Activated CD8-positive, alpha-beta memory T cell treated with anti-CD3 and anti-CD28 coated beads for 36 hours (primary cell): ENCODE results near the gene IGF2BP1. TPM values are rescaled to one million over a fixed set of nuclear protein-coding genes. Genes with fewer than 3 reads are reported as not detected.
"Not testable (repeated sequence)": the region's sequence is repeated elsewhere in the genome, so short reads cannot be mapped to it uniquely, and the experiment has no call there.

Source experiments
- CTCF ChIA-PET: fragments of 350-600 bp; sonication (Branson Sonifier 250); formaldehyde crosslinking; loops from one replicate; lab custom pipeline; 2021; ENCODE audit warnings: antibody characterized with exemption; lab: Charles Lee
- POLR2A ChIA-PET: fragments of 350-600 bp; sonication (Branson Sonifier 250); formaldehyde crosslinking; loops from one replicate; lab custom pipeline; 2021; ENCODE audit warnings: antibody characterized with exemption; lab: Charles Lee
- total RNA-seq, 2 experiments: library from RNA; stranded (reverse); gene quantifications; one replicate each; pipeline ENCODE4 v1.2.3, GENCODE V29; 2021

Gene IGF2BP1
- total RNA-seq, 2 experiments from 2014 or later, result 0.40 to 0.59 TPM

DNA sequence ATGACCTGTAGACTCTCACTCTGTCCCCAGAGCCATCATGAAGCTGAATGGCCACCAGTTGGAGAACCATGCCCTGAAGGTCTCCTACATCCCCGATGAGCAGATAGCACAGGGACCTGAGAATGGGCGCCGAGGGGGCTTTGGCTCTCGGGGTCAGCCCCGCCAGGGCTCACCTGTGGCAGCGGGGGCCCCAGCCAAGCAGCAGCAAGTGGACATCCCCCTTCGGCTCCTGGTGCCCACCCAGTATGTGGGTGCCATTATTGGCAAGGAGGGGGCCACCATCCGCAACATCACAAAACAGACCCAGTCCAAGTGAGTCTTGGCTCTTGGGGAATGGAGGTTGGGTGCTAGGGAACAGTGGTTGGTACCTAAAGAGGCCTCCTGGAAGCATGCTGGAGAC, 41.0 kb downstream of the IGF2BP1 start:
- POLR2A ChIA-PET, result no interaction called here

DNA sequence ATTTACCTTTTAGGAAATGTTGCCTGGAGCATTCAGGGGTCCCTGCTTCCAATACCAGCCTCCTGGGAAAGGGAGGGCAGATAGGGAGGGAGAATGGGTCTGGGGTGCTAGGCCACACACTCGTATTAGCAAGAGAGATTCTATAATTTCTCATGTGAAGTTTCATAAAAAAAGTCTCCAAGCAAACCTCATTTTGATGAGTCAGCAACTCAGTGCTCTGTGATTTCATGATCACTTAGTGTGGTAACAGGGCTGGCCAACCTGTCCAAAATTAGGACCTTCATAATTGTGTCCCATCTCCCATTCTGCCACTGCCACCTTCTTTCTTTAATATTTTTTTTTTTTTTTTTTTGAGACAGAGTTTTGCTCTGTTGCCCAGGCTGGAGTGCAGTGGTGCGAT, 41.4 kb downstream of the IGF2BP1 start:
- ChIA-PET CTCF (no interaction called here), POLR2A (no interaction called here)

More for the DNA sequence above, 41.0 kb downstream of the IGF2BP1 start:
- CTCF ChIA-PET, result no interaction called here

DNA sequence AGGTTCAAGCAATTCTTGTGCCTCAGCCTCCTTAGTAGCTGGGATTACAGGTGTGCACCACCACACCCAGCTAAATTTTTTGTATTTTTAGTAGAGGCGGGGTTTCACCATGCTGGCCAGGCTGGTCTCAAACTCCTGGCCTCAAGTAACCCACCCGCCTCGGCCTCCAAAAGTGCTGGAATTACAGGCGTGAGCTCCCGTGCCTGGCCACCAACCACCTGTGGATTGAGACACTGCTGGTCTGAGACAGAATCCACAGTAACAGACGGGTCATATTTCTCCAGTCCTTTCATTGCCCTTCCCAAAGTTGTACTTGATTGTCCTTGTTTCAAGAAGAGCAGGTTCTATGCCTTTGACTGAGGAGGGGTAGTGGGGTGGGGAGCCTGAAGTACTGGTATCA, 42.3 kb downstream of the IGF2BP1 start:
- CTCF ChIA-PET, result interaction anchor here (0.6 kb wide), 1 partner anchor 150 kb away, joined by 3 read pairs; no protein-coding TSS in a partner anchor
- POLR2A ChIA-PET, result not testable (repeated sequence)

DNA sequence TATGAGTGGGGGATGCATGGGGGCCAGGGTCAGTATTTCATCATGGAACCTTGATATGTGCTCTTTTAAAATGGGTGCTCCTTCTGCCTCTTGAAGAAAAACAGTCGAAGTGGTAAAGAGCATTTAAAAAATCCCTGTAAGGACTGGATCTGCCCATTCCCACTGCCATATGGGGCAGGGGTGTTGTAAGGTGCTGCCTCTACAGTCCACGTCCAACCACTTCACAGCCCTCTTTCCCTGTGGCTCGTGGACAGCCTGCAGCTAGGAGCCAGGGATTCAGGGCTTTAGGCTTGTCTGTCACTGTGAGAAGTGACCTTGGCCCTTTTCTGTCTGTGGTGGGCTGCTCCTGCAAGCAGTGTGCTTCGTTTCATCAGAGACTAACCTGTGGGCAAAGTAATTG, 44.3 kb downstream of the IGF2BP1 start:
- ChIA-PET CTCF (no interaction called here), POLR2A (no interaction called here)

DNA sequence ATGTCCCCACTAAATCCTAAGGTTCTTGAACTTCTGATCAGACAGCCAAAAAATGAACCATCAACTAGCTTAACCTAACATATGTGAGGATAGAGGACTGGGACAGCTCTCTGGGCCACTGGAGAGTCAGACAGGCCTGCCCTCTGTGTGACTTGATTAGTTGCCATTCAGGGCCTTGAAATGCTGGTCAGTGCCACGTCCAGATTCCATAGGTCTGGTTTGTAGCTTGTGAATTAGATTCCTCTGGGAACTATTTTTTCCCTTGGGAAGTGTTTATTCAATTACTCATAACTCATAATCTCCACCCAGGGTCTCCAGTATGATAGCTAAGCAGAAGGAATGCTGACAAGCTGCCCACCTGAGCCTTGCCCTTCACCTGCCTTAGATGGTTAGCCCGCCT, 48.2 kb downstream of the IGF2BP1 start:
- CTCF ChIA-PET, result interaction anchor here (0.7 kb wide), 1 partner anchor 9 kb away, joined by 4 read pairs; no protein-coding TSS in a partner anchor
- POLR2A ChIA-PET, result no interaction called here

DNA sequence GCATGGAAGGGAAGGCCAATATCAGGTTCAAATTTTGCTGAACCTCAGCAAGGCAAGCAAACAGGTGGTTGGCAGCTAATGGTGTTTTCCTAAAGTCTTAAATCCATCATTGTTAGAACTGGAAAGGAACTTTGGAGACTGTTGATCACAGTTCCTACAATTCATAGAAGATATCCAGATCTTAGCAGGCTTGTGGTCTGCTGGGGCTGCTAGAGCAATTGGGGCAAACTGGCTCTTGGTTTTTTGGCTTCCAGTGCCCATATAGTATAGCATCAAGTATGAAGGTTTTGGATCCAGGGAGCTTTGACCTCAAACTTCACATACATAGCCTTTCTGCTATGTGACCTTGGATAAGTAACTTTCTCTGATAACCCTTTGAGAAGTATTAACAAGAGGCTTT, 49.7 kb downstream of the IGF2BP1 start:
- ChIA-PET POLR2A (no interaction called here), CTCF (interaction anchor here (0.7 kb wide), 1 partner anchor 34 kb away, joined by 3 read pairs; no protein-coding TSS in a partner anchor)

DNA sequence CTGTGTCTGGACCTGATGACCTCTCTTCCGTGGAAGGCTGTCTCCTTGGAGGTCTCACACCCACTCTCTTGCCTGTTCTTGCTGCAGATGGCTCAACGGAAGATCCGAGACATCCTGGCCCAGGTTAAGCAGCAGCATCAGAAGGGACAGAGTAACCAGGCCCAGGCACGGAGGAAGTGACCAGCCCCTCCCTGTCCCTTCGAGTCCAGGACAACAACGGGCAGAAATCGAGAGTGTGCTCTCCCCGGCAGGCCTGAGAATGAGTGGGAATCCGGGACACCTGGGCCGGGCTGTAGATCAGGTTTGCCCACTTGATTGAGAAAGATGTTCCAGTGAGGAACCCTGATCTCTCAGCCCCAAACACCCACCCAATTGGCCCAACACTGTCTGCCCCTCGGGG, 52.1 kb downstream of the IGF2BP1 start:
- ChIA-PET CTCF (no interaction called here), POLR2A (no interaction called here)

DNA sequence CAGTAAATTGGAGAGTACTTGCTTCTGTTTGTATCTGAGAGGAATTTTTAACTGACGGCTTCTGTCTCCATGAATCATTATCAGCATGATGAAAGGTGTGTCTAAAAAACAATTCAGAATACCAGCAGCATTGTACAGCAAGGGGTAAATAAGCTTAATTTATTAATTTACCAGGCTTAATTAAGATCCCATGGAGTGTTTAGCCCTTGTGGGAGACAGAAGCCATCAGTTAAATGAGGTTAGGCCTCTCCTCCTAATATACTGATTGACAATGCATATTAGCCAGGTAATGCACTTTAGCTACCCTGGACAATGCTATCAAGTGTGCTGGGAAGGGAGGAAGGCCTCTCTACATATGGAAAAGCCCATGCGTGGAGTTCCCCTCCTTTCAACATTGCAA, 53.4 kb downstream of the IGF2BP1 start:
- CTCF ChIA-PET, result no interaction called here
- POLR2A ChIA-PET, result no interaction called here

DNA sequence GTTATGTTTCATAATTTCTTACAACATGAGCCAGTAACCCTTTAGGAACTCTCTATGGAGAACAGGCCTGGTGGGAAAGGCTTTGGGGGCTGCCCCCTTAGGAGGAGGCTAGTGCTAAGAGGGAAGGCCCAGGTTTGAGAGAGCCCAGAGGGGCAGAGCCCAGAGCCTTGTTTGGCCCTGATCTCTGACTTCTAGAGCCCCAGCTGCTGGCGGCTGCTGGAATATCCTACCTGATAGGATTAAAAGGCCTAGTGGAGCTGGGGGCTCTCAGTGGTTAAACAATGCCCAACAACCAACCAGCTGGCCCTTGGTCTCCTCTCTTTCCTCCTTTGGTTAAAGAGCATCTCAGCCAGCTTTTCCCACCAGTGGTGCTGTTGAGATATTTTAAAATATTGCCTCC, 54.1 kb downstream of the IGF2BP1 start:
- ChIA-PET CTCF (no interaction called here), POLR2A (no interaction called here)

DNA sequence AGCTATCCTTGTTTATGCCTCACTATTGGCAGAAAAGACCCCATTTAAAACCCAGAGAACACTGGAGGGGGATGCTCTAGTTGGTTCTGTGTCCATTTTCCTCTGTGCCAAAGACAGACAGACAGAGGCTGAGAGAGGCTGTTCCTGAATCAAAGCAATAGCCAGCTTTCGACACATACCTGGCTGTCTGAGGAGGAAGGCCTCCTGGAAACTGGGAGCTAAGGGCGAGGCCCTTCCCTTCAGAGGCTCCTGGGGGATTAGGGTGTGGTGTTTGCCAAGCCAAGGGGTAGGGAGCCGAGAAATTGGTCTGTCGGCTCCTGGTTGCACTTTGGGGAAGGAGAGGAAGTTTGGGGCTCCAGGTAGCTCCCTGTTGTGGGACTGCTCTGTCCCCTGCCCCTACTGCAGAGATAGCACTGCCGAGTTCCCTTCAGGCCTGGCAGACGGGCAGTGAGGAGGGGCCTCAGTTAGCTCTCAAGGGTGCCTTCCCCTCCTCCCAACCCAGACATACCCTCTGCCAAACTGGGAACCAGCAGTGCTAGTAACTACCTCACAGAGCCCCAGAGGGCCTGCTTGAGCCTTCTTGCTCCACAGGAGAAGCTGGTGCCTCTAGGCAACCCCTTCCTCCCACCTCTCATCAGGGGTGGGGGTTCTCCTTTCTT, 56.1 kb downstream of the IGF2BP1 start:
- ChIA-PET CTCF (interaction anchor here (0.8 kb wide), 1 partner anchor 21 kb away, joined by 3 read pairs; no protein-coding TSS in a partner anchor), POLR2A (no interaction called here)

DNA sequence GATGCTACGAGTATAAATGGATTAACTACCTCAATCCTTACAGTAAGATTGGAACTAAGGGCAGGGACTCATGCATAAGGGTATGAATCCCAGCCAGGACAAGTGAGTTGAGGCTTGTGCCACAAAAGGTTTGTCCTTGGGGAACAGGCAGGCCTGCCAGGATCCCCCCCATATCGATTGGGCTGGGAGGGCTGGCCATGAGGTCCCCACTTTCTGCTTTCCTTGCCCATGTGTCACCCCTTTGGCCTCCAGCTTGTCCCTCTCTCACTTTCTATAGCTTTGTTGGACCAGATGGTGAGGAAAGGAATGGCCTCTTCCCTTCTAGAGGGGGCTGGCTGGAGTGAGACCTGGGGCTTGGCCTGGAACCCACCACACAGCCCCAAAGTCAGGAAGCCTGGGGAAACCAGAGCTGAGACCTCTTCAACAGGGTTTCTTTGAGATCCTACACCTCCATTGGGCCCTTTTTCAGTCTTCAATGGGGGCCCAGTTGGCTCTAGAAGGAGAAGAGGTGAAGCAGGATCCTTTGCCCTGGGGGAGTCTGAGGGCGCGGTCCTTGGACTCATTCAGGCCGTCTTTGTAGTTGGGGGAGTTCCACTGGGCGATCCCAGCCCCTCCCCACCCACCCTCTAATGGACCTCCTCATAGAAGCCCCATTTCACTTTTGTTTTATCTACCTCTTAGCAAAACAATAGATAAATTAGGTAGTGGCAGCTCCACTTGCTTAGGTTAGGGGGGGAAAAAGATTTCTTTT, 57.3 kb downstream of the IGF2BP1 start:
- ChIA-PET POLR2A (no interaction called here), CTCF (interaction anchor here (0.7 kb wide), 1 partner anchor 461 kb away, joined by 3 read pairs; the partner anchor contains the start of gene HOXB5)

DNA sequence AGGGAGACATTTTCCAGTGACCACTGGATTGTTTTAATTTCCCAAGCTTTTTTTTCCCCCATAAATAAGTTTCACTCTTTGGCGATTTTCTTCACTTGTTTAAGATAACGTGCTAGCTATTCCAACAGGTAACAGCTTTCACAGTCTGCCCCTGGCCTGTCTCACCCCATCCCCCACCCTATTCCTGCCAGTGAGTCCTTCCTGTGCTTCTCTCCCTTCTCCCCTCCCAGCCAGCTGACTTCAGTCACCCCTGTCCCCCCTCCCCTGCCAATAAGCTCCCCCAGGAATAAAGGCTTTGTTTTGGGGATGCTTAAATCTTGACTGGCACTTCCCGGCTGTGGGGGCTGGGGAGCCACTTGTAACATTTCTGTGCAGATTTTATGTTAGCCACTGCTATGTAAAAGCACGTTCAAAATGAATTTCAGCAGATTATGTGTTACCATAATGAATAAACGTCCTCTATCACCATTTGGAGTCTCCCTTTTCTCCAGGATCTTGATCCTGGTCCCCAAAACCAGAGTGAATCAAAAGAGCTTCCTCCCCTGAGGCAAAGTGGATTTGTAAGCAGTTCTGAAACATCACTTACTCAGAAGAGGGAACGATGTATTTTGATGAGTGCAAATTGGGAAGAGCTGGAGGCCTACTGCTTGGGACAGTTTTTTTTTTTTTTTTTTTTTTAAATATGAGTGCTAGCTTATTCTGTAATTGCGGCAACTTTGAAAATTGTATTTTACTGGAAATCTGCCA, 58.2 kb downstream of the IGF2BP1 start:
- POLR2A ChIA-PET, result no interaction called here
- CTCF ChIA-PET, result interaction anchor here (0.7 kb wide), 1 partner anchor 462 kb away, joined by 3 read pairs; the partner anchor contains the start of gene HOXB5

DNA sequence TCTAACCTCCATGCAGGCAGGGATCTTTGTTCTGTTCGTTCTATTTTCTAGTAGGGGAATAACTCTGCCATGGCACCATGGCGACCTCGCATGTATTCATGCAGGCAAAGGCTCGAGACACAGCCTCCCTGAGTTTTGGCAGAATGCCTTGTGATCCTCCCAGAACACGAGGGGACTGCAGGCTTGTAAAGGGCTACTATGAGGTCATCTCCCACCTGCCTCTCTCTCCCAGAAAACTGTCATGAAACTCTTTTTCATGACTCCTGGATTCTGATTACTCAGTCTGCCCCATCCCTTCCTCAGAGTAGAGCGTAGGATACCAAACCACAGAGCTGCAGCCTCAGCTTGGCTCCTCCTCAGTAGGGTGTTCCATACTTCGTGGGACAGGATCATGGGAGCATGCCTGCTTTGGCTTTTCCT, 64.3 kb downstream of the IGF2BP1 start:
- ChIA-PET POLR2A (no interaction called here), CTCF (no interaction called here)

DNA sequence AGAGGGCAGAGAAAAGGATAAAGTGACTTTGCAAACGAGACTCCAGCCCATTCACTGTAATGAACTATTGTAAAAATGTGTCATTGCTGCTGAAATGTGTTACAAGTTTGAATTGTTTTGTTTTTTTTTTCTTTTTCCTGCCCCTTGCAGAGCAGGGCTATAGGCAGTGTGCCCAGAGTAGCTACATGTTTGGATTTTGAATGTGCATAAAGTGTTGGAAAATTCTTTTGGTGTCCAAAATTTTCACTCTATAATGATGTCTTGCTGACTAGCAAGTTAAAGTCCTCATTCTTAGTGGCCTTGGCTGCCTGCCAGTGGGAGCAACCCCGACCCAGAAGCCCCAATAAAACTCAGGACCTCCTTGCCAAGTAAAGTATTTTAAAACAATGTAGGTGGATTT, 66.5 kb downstream of the IGF2BP1 start:
- ChIA-PET POLR2A (no interaction called here), CTCF (no interaction called here)

DNA sequence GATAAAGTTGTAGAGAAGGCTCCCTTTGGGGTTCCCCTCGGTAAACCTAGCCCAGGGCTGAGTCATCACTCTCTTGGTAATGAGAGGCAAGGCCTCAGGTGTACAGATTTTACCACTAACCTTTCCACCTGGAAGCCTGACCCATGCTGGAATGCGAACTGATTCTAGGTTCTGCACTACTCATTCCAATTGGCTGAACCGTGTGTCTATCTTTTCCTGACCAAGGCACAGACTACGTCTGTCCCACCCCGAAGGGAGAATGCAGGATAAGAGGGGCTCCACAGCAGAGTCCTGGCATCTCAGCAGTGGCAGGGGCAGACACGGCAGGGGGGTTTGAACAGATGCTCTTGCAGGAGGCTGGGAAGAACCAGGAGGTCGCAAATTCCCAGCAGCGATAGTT, 70.0 kb downstream of the IGF2BP1 start:
- ChIA-PET POLR2A (no interaction called here), CTCF (no interaction called here)

DNA sequence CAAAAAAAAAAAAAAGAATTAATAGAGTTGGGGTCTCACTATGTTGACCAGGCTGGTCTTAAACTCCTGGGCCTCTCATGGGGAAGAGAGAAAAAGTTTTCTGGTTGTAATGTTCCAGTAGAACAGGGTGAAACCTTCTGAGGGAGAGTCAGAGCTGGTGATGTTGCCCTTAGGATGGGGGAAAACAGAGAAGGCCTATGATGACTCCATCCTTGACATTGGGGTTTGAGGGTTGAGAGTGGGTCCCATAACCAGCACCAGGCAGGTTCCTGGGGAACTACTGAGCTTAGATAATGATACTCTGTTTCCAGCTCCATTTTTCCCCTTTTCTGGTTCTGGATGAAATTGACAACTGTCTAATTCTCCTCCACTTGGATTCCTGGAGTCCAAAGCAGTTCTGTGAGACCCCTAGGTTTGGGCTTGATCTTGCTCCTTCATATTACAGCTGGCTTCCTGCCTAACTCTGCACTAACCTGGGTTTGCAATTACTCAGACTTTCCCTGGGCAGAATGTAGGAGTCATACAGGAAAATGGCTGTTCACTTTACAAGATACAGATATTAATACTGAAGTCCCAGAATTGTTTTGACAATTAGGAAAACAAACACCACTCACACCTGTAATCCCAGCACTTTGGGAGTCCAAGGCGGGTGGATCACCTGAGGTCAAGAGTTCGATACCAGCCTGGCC, 72.5 kb downstream of the IGF2BP1 start:
- ChIA-PET POLR2A (interaction anchor here (0.7 kb wide), 1 partner anchor 32 kb away, joined by 3 read pairs; no protein-coding TSS in a partner anchor), CTCF (interaction anchor here (1.1 kb wide), 1 partner anchor 34 kb away, joined by 3 read pairs; no protein-coding TSS in a partner anchor)

DNA sequence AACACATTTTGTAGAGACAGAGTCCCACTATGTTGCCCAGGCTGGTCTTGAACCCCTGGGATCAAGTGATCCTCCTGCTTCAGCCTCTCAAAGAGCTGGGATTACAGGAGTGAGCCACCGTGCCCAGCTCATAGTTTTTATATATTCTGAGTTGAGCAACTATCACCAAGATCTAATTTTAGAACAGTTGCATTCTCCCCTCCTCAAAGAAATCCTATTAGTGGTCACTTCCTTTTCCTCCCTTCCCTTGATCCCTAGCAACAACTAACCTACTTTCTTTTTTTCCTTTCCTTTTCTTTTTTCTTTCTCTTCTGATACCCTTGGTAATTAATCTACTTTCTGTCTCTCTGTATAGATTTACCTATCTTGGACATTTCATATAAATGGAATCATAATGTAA, 73.9 kb downstream of the IGF2BP1 start:
- POLR2A ChIA-PET, result no interaction called here

DNA sequence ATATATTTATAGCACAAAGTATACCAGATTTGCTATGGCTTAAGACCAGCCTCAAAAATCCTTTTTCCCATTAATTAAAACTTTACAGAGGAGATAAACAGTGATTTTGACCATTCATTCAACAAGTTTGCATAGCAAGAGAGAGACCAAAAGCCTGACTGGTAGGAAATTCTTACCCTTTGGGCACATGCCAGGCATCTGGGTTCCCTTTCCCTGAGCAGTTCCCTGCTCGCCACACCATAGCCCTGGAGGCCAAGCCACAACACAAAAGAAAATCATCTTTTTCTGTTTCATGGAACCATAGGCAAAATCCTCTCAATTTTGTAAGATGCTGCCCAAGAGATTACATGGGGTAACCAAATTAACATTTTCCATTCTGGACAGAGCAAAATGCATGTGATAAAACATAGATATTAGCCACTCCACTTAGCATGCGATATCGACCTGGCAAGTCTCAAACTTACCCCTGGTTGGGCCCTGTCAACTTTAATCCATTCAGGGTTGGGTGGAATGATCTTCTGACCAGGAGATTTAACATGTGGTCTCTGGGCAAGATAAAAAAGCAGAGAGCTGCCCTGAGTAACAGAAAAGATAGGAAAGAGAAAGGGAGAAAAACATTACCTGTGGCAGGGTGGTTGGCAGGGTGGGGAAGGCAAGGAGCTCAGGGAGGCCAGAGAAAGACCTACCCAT, 77.8 kb downstream of the IGF2BP1 start:
- POLR2A ChIA-PET, result no interaction called here

More for the DNA sequence above, 73.9 kb downstream of the IGF2BP1 start:
- CTCF ChIA-PET, result no interaction called here

More for the DNA sequence above, 77.8 kb downstream of the IGF2BP1 start:
- CTCF ChIA-PET, result interaction anchor here (0.6 to 1.5 kb wide), 2 partner anchors 197 to 359 kb away, joined by 3 read pairs; no protein-coding TSS in a partner anchor
